ENCODE data around the gene SPTA1. TPM values are rescaled to one million over a fixed set of nuclear protein-coding genes. Genes with fewer than 3 reads are reported as not detected.

The SPTA1 gene
- total RNA-seq, result not detected in 2 replicates

DNA sequence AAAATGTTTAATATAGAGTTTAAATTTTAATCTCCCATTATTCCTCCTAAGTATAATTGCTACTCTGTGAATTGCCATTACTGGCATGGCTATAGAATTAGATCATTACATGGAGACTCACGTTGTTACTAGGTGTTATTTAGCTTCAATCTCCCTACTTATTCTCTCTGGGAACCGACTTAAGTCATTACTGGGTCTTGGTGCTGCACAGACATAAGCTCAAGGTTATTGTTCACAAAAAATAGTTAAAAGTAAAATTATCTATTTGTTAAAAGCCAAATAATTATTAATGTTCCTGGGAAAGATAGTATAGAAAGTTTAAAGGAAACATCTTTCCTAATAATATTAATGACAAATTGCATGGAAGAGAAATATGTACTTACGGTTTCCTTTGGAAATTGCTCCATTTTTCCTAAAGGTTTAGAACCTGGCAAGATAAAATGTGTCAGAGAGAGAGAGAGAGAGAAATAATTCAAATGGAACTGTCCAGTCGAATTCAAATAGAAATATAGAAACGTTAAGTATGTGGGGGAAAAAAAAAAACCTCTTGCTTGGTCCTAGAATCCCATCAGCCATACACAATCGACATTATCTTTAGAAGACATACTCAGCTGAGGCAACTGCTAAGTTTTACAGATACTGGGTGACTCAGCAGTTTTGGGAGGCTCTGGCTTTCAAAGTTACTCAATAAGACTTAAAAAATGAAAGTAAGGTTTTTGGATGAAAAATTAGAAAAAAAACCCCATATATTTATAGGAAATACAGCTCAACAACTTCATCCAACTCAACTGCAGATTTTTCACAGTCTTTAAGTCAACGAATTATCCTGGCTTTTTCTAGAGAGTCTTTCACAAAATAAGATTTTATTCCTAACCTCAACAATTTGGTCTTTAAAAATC, at the start of gene SPTA1:
Gene SPTA1 (minus strand): TSS at position 605 of the 899 bp plus-strand sequence. CDS start 198 bp downstream, at position 407.

DNA sequence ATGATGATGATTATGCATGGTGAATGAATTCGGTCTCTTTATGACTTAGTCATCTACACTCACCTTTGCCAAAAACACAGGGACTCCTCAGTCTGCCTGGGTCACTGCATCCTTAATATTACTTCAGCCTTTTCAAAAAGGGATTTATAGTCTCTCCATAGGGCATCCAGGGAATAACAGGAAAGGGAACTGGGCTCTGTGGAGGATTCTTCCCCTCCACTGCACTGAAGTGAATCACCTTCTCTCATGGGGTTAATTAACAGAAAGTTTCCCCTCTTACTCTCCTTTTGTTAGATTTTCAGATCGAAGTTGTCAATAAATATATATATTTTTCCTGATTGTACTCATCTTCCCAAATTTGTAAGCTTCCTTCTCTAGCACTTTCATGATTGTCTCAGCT, 34.1 kb upstream of the SPTA1 start, which contains the start of gene OR6K3:
Gene OR6K3 (minus strand): TSS at position 101 of the 400 bp plus-strand sequence. CDS start 2,605 bp downstream, outside the sequence.

GRCh38 chr1:158700552-158700951, 14.0 kb upstream of the SPTA1 start, which contains the start of gene OR6K2:
Gene OR6K2 (minus strand): TSS chr1:158700652. CDS start chr1:158700652, 0 bp downstream.

DNA sequence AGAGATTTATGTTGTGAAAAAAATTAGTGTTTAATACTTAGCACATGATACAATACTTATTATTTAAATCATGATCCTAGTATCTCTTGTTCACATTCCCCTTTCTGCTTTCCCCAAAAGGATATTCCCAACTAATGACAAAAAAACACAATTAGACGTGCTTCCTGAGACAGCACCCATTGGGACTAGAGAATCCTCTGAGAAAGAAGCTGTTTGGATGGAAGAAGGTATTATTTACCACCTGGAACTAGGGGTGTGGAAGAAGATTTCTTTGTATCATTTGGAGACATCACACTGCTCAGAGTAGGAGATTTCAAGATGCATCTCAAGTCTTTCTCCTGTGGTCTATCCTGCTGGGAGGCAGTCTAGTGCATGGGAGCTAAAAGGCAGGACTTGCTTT, 81.5 kb downstream of the SPTA1 start, which contains the start of gene OR10Z1:
Gene OR10Z1 (plus strand): TSS at position 301 of the 400 bp plus-strand sequence. CDS start 1,171 bp downstream, outside the sequence.

DNA sequence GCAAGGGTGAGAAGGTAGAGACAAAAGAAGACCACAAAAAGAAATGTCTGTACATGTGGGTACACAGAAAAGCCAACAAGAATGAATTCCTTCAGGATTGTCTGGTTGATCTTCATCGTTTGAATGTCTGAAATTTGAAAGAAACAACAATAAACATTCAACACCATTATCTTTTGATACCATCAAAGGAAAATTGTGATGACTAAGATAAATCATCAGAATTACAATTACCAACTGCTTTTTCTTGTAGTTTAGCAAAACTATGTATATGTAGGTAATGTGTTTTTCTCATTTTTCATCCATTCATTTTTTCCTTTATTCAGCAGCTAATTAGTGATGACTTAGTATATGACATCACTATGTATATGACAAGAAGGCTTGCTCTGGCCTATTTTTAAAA, 106.8 kb downstream of the SPTA1 start, which contains the start of gene OR10X1:
Gene OR10X1 (minus strand): TSS at position 167 of the 400 bp plus-strand sequence. CDS start 0 bp downstream, at position 167.

DNA sequence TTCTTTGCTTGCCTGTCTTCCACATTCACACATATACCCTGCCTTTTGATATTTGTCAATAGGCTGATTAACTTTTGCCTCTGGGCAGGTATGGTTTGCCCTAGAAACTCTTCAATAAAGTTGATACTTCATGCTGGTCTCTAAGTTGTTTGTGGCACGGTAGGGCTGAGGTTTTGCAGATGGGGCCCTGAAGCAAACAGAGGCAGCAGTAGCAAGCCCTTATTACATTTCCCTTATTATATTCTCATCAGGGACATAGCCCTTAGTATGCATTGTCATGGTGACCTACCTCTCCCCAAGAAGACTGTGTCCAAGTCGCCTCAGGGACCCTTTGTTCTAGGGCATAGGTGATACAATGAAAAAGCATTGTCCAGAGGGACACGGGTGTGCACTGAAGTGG, 116.0 kb downstream of the SPTA1 start, which contains the start of gene OR6P1:
Gene OR6P1 (minus strand): TSS at position 101 of the 400 bp plus-strand sequence. CDS start 6,976 bp downstream, outside the sequence.

Other genes with a start within 250 kb of the SPTA1 start
- gene OR10K1, start 224.9 kb downstream of the SPTA1 start, total RNA-seq, result not detected in 2 replicates
- not detected in 2 replicates for gene OR10R2, start 214.5 kb downstream of the SPTA1 start, total RNA-seq
- gene OR6Y1, start 132.3 kb downstream of the SPTA1 start, total RNA-seq, result not detected in 2 replicates
- gene OR6P1, start 116.1 kb downstream of the SPTA1 start, total RNA-seq, result not detected in 2 replicates
- gene OR10X1, start 106.8 kb downstream of the SPTA1 start, total RNA-seq, result not detected in 2 replicates
- not detected in 2 replicates for gene OR10Z1, start 81.4 kb downstream of the SPTA1 start, total RNA-seq
- gene OR6K2, start 13.9 kb upstream of the SPTA1 start, total RNA-seq, result not detected in 2 replicates
- gene OR6K3, start 34.0 kb upstream of the SPTA1 start, total RNA-seq, result not detected in 2 replicates
- not detected in 2 replicates for gene OR6K6, start 68.0 kb upstream of the SPTA1 start, total RNA-seq
- not detected in 2 replicates for gene OR6N1, start 85.5 kb upstream of the SPTA1 start, total RNA-seq
- gene OR6N2, start 94.5 kb upstream of the SPTA1 start, total RNA-seq, result not detected in 2 replicates
- not detected in 2 replicates for gene MNDA, start 144.6 kb upstream of the SPTA1 start, total RNA-seq
- gene PYHIN1, start 244.8 kb upstream of the SPTA1 start, total RNA-seq, result not detected in 2 replicates

All from hair follicular keratinocyte (primary cell).